ENCODE measurements around the gene BBS9. TPM values are rescaled to one million over a fixed set of nuclear protein-coding genes. Genes with fewer than 3 reads are reported as not detected.

BBS9 gene
- total and polyA plus RNA-seq, 4 donors = 2.3 to 9.5 (median 4.5) TPM

GRCh38 chr7:33346055-33346454 is 216.7 kb downstream of the BBS9 start (continued):
- TF ChIP-seq REST (IDR thresholded peaks at IDR 0.05) (no peak), EGR1 (IDR thresholded peaks at IDR 0.05; ENCODE audit: low read depth in 2 of 2) (no peak)

GRCh38 chr7:33350577-33350976 is 221.2 kb downstream of the BBS9 start:
- Histone ChIP-seq H3K9me3 (ENCODE audit: control insufficient read depth in 4 of 4, low read length in 3 of 4) (no peaks in the 10 kb centered on the region), H3K27me3 (ENCODE audit: control insufficient read depth in 4 of 4, insufficient read depth in 4 of 4, low read length in 3 of 4) (no peaks in the 10 kb centered on the region), H3K9ac (ENCODE audit: low read depth in 1 of 2, low read length in 2 of 2) (no peak overlapping the region), H3K4me1 (ENCODE audit: control insufficient read depth in 4 of 4, insufficient read depth in 4 of 4, low read length in 3 of 4) (no peaks in the 10 kb centered on the region), H3K4me3 (ENCODE audit: low read depth in 1 of 3, low read length in 3 of 3) (no peak overlapping the region), H3K36me3 (ENCODE audit: control insufficient read depth in 4 of 4, insufficient read depth in 3 of 4, low read depth in 1 of 4, low read length in 3 of 4) (no peaks in the 10 kb centered on the region), H3K27ac (ENCODE audit: low read depth in 1 of 2, low read length in 2 of 2) (no peak overlapping the region)
- DNase-seq (ENCODE audit: low spot score) = no peak
- WGBS = 97% methylated on average over 7 of the region's 7 CpGs
- TF ChIP-seq MAX (IDR thresholded peaks at IDR 0.05) (no peak), RAD21 (IDR thresholded peaks at IDR 0.05) (no peak), YY1 (IDR thresholded peaks at IDR 0.05) (no peak), TAF1 (conservative IDR thresholded peaks at IDR 0.05) (no peak), NR2F2 (IDR thresholded peaks at IDR 0.05) (no peak), GABPA (IDR thresholded peaks at IDR 0.05 in 1 of 2, conservative IDR thresholded peaks at IDR 0.05 in 1 of 2) (no peak), ATF3 (IDR thresholded peaks at IDR 0.05) (no peak)

GRCh38 chr7:33351709-33352108 is 222.3 kb downstream of the BBS9 start:
- Histone ChIP-seq H3K27ac (ENCODE audit: low read depth in 1 of 2, low read length in 2 of 2) (no peak overlapping the region), H3K9ac (ENCODE audit: low read depth in 1 of 2, low read length in 2 of 2) (no peak overlapping the region), H3K27me3 (ENCODE audit: control insufficient read depth in 4 of 4, insufficient read depth in 4 of 4, low read length in 3 of 4) (no peaks in the 10 kb centered on the region), H3K9me3 (ENCODE audit: control insufficient read depth in 4 of 4, low read length in 3 of 4) (no peaks in the 10 kb centered on the region), H3K4me1 (ENCODE audit: control insufficient read depth in 4 of 4, insufficient read depth in 4 of 4, low read length in 3 of 4) (no peaks in the 10 kb centered on the region), H3K36me3 (ENCODE audit: control insufficient read depth in 4 of 4, insufficient read depth in 3 of 4, low read depth in 1 of 4, low read length in 3 of 4) (no peaks in the 10 kb centered on the region), H3K4me3 (ENCODE audit: low read depth in 1 of 3, low read length in 3 of 3) (no peak overlapping the region)
- WGBS = 97% methylated on average over 9 of the region's 9 CpGs
- TF ChIP-seq ATF3 (IDR thresholded peaks at IDR 0.05) = no peak
- no peak for TF ChIP-seq REST (IDR thresholded peaks at IDR 0.05)
- TF ChIP-seq YY1 (IDR thresholded peaks at IDR 0.05) = no peak
- TF ChIP-seq FOXA1 (IDR thresholded peaks at IDR 0.05) = no peak
- DNase-seq (ENCODE audit: low spot score) = no peak
